Muscle layer of duodenum (tissue), 2 donors: ENCODE data around the gene NCOA7.
A peak's percentile ranks its signal among the peaks of the same experiment; 100 is the strongest.

Experiments
- H3K27ac ChIP-seq: one replicate; pipeline ENCODE4 v1.7.0; 2013; ENCODE audit warnings: mild to moderate bottlenecking, low read length
- H3K27me3 ChIP-seq: one replicate; pipeline ENCODE4 v1.7.0; 2013; ENCODE audit warnings: low read depth, mild to moderate bottlenecking, control low read depth, low read length
- H3K36me3 ChIP-seq, 2 donors: one replicate each; pipeline ENCODE4 v1.7.0; 2013; ENCODE audit warnings: low read length in 2 of 2, control low read depth in 1 of 2, mild to moderate bottlenecking in 1 of 2; ENCODE audit not compliant: insufficient read depth in 2 of 2, control insufficient read depth in 1 of 2
- H3K4me1 ChIP-seq, 2 donors: one replicate each; pipeline ENCODE4 v1.7.0; 2013; ENCODE audit warnings: low read length in 2 of 2, mild to moderate bottlenecking in 2 of 2, control low read depth in 1 of 2, moderate library complexity in 1 of 2; ENCODE audit not compliant: insufficient read depth in 2 of 2, control insufficient read depth in 1 of 2
- H3K4me3 ChIP-seq, 2 donors: one replicate each; pipeline ENCODE4 v1.7.0; 2013; ENCODE audit warnings: low read length in 2 of 2, low read depth in 1 of 2, mild to moderate bottlenecking in 1 of 2
- H3K9me3 ChIP-seq, 2 donors: one replicate each; pipeline ENCODE4 v1.7.0; 2013; ENCODE audit warnings: low read length in 2 of 2, control low read depth in 1 of 2, mild to moderate bottlenecking in 1 of 2; ENCODE audit not compliant: control insufficient read depth in 1 of 2
- donor health status: healthy.

Gene NCOA7, protein sequence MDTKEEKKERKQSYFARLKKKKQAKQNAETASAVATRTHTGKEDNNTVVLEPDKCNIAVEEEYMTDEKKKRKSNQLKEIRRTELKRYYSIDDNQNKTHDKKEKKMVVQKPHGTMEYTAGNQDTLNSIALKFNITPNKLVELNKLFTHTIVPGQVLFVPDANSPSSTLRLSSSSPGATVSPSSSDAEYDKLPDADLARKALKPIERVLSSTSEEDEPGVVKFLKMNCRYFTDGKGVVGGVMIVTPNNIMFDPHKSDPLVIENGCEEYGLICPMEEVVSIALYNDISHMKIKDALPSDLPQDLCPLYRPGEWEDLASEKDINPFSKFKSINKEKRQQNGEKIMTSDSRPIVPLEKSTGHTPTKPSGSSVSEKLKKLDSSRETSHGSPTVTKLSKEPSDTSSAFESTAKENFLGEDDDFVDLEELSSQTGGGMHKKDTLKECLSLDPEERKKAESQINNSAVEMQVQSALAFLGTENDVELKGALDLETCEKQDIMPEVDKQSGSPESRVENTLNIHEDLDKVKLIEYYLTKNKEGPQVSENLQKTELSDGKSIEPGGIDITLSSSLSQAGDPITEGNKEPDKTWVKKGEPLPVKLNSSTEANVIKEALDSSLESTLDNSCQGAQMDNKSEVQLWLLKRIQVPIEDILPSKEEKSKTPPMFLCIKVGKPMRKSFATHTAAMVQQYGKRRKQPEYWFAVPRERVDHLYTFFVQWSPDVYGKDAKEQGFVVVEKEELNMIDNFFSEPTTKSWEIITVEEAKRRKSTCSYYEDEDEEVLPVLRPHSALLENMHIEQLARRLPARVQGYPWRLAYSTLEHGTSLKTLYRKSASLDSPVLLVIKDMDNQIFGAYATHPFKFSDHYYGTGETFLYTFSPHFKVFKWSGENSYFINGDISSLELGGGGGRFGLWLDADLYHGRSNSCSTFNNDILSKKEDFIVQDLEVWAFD

DNA sequence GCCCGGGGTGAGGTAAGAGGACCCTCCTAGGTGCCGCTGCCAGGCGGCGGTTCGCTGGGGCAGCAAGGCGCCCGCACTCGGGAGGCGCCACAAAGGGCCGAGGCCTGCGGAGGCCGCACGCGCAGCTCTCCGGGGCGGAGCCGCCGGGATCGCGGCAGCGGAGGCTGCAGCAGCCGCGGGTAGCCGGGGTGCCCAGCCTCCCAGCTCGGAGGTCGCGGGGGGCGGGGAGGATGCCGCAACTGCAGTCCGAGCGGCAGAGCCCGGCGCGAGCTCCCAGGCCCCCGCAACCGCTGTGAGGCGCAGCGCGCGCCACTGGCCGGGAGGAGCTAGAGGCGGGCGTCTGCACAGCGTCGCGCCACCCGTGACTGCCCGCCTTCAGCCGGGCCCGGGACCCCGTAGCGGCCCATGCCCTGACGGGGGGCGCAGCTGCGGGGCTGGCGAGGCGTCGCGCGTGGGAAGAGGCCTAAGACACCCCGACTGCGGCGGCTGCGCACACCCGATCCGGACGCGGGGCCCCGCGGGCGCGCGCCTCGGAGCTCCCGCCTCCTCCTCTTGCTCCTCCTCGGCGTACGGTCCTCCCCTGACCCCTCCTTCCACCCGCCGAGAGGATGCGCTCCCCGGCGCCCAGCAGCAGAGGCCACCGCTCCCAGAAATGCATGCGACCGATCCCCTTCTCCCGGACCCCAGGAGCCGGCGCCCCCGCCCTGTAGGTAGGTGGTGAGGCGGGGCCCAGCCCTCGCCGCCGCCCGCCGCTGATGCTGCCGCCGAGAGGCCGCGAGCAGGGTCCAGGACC, at the start of gene NCOA7:
Gene NCOA7, plus strand, starts transcription at position 603 of the 793 bp plus-strand sequence. CDS start 24,395 bp downstream, outside the sequence.
- H3K36me3 ChIP-seq: no peaks in the 10 kb centered on the region
- H3K4me1 ChIP-seq: peaks cover 21 to 28% of the 10 kb centered on the region in 2 donors
- no peaks in the 10 kb centered on the region for H3K27me3 ChIP-seq
- H3K9me3 ChIP-seq: no peaks in the 10 kb centered on the region
- peak within 1 kb of the TSS; percentile 77 to 95 for H3K4me3 ChIP-seq
- peak within 1 kb of the TSS; percentile 96 for H3K27ac ChIP-seq

DNA sequence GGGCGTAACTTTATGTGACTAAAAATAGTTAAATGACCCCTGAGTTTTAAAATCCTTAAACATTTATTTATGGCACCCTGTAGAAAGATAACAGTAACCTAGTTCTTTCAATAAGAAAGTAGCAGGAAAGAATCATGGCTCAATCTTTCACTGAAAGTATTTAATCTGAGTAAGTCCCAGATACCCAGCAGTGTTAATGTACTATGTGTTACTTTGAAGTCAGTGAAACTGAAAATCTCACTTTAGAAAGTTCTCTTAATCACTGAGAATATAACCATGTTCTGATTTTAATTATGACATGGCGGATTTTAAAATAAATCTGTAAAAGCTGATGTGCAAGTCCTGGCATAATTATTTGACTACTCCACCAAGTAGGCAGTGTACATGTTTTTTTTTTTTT, 49.4 kb upstream of the NCOA7 start:
- no peak overlapping the region for H3K4me3 ChIP-seq
- peaks cover 11% of the 10 kb centered on the region for H3K27me3 ChIP-seq
- H3K4me1 ChIP-seq: no peaks in the 10 kb centered on the region
- no peak overlapping the region for H3K27ac ChIP-seq
- H3K36me3 ChIP-seq: no peaks in the 10 kb centered on the region
- no peaks in the 10 kb centered on the region for H3K9me3 ChIP-seq

DNA sequence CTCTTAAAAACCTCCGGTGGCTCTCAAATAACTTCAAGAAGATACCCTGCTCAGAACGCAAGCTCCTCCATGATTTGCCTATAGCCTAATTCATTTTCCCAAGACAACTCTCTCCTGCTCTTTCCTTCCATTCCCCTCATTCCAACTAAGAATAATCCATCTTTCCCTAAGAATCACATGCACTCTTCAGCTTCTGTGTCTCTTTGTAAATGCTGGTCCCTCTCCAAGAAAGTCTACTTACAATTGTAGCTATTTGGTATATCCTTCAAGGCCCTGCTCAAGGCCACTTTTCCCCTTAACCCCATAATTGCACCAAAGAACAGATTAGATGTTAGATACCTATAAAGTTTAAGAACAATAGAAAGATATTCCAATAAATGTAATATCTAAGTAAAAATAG, 48.7 kb upstream of the NCOA7 start:
- Histone ChIP-seq H3K27me3 (peaks cover 13% of the 10 kb centered on the region), H3K36me3 (no peaks in the 10 kb centered on the region), H3K4me3 (no peak overlapping the region), H3K27ac (no peak overlapping the region), H3K9me3 (no peaks in the 10 kb centered on the region), H3K4me1 (peaks cover 0 to 2% of the 10 kb centered on the region in 2 donors)

DNA sequence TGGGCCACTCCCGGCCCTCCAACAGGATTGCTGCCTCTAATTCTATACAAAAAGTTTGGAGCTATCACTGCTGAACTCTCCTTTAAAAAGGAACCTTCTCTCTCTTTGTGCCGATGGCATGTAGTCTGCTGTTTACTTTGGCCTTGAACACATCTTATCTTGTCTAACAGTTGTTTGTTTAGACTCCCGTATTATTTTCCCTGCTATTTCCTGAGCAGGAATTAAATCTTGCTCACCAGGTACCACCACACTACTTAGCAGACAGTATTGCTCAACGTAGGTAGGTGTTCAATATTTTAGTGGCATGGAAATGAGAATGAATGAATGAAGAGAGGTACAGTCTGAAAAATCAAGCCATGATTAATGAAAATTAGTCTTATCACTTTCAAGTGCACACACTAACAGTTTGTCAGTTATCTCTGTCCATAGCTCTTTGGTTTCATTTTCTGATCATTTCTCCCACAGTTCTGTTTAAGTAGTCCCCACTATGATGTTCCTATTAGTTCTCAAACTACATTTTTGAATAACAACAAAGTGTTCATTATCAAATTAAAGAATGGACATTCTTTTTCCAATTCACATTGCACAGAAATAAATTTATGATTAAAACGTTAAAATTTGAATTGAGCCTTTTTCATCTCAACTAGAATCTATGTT, 48.2 kb upstream of the NCOA7 start:
- H3K36me3 ChIP-seq: no peaks in the 10 kb centered on the region
- no peaks in the 10 kb centered on the region for H3K9me3 ChIP-seq
- H3K27me3 ChIP-seq: peaks cover 17% of the 10 kb centered on the region
- H3K27ac ChIP-seq: no peak overlapping the region
- peaks cover 0 to 7% of the 10 kb centered on the region in 2 donors for H3K4me1 ChIP-seq
- H3K4me3 ChIP-seq: no peak overlapping the region

DNA sequence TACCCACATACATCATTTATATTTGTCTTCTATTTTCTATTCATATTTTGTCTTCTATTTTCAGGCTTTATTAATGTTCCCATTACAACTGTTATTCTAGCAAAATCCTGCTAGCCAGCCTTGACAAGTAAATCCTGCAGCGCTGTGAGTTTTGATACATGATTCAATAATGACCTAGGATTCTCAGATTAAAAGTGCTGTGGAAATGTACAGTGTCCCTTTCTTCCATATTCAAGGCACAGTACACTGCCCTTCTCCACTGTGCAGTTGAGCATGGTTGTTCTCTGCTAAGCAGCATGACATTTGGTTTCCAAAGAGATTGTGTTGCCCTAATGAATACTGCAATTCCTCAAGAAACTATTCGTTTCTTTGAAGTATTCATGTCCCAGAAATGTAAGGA, 47.2 kb upstream of the NCOA7 start:
- Histone ChIP-seq H3K27ac (no peak overlapping the region), H3K9me3 (no peaks in the 10 kb centered on the region), H3K27me3 (peaks cover 25% of the 10 kb centered on the region), H3K4me1 (peaks cover 0 to 16% of the 10 kb centered on the region in 2 donors), H3K4me3 (no peak overlapping the region), H3K36me3 (no peaks in the 10 kb centered on the region)

DNA sequence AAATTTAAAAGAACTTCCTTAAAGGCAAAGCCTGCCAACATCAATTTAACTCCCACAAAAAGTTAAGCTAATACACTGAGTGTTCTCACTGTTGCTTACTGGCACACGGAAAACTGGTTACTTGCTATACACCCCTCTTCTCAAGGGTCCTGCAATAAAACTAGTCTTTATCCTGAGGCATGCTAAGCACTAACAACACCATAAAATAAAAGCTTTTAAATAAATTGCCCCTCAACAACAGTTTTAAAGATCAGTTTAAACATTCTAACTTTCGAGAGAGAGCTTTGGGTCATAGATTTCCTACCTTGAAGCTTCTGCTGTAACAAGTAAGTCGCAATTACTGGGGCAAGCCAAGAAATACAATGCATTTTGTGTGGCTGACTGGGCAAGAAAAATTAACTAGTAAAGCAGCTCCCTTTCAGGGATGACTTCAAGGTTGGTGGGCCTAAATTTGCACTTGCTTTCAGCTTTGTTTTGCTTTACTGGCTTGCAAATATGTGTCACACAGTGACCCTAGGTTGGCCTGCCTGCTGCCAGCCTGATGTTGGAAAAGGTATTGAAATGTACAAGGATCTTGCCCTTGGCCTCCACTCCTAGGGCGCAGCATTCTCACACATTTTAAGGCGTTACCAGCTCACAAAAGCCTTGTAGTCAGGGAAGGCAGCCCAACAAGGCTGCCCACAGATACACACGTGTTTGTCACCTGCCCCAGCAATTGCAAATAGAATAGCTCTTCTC, 45.3 kb upstream of the NCOA7 start:
- Histone ChIP-seq H3K27me3 (peaks cover 37% of the 10 kb centered on the region), H3K36me3 (no peaks in the 10 kb centered on the region), H3K4me3 (no peak overlapping the region), H3K4me1 (peaks cover 8 to 31% of the 10 kb centered on the region in 2 donors), H3K9me3 (no peaks in the 10 kb centered on the region), H3K27ac (no peak overlapping the region)

DNA sequence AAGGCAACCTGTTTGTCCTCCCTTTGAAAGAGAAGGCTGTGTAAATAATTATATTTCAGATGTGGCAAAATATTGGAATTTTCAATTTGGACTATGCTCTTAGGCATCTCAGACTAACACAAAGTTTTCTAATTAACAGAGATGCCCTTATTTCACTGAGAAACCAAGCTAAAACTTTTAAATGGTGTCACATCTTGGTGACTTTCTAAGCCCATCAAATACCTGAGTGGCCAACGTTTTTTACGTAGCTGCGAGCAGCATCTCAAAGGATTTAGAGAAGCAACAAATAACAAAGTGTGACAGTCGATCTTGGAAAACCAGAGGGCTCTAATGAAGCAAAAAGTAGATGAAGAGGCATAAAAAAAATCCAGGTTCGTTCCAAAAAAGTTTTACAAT, 44.7 kb upstream of the NCOA7 start:
- Histone ChIP-seq H3K27me3 (peaks cover 41% of the 10 kb centered on the region), H3K4me1 (peaks cover 8 to 36% of the 10 kb centered on the region in 2 donors), H3K36me3 (no peaks in the 10 kb centered on the region), H3K27ac (peak overlapping the region; percentile 19), H3K9me3 (no peaks in the 10 kb centered on the region), H3K4me3 (peak overlapping the region; percentile 82 to 89)

DNA sequence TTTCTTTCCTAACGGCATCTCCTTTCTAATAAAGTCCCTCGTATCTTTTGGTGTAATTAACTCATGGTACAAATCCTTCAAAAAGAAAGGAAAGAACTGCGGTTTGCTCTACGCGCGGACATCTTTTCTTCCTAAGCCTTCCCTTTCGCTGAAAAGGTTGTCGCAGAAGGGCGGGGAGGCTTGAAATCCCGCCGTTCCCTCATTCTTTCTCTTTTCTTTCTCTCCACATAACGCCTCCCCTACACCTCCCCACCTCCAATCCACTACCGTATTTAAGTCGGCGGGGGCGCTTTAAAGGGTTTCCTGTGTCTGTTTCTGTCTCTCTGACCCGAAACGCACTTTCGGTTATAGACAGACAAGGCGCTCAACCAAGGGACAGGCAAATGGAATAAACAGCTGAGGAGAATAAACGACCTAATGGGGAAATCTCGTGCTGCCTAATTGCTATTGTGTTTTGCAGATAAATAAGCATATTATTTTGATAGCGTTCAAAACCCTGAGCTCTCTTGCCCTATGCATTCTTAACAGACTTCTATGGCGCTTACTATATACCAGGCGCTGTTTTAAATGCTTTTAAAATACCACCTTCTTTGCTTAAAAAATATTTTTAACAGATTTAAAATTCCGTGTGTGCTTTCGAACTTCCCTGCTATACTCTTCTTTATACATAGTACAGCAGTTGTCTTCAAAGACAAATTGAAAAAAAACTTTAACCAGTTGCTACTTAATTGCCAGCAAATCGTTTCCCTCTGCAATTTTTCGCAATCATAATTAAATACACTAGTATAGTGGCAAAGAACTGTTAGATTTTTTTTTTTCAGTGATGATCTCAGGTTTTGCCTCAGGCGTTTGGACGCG, 43.8 kb upstream of the NCOA7 start:
- H3K4me3 ChIP-seq: peak overlapping the region; percentile 82 to 89
- H3K36me3 ChIP-seq: no peaks in the 10 kb centered on the region
- H3K27ac ChIP-seq: peak overlapping the region; percentile 19
- peaks cover 8 to 40% of the 10 kb centered on the region in 2 donors for H3K4me1 ChIP-seq
- peaks cover 41% of the 10 kb centered on the region for H3K27me3 ChIP-seq
- no peaks in the 10 kb centered on the region for H3K9me3 ChIP-seq

DNA sequence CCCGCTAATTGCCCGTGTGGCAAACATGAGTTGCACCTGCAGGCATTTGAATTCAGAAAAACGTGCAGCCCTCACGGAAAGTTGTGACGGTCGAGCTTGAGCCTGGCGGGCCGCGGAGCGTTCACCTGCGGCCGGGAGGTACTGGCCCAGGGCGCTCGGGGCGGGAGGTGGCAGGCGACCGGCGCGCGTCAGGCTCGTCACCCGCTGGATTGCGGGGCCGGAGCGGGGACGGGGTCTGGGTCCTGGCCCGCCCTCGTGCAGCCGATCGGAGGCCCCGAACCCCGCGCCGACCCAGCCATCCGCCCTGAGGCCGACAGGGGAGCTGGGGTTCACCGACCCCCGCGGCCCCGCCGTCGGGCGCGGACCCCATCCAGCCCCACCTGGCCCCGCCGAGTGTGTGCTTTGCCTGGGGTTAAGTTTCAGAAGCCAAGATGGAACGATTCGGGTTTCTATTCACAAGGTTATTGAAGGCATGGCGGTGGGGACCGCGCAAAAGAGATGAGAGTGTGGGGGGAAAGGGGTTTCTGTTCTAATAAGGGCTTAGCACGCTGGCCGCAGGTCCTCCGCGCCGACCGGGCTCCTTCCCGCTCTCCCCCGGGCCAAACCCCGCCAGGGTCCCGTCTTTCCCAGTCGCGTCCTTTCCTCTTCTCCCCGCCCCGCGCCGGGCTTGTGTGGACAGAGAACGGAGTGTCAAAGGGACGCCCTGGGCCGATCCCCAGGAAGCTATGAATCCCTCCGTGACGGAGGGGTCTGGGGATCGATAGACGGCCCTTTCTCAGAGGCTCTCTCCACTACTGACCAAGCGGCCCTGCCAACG, 43.0 kb upstream of the NCOA7 start:
- Histone ChIP-seq H3K4me1 (peaks cover 8 to 40% of the 10 kb centered on the region in 2 donors), H3K9me3 (no peaks in the 10 kb centered on the region), H3K27me3 (peaks cover 41% of the 10 kb centered on the region), H3K27ac (peak overlapping the region; percentile 66), H3K4me3 (peak overlapping the region; percentile 82 to 89), H3K36me3 (no peaks in the 10 kb centered on the region)
